Measurements from ENCODE around the gene TTC39B.

Gene TTC39B

DNA sequence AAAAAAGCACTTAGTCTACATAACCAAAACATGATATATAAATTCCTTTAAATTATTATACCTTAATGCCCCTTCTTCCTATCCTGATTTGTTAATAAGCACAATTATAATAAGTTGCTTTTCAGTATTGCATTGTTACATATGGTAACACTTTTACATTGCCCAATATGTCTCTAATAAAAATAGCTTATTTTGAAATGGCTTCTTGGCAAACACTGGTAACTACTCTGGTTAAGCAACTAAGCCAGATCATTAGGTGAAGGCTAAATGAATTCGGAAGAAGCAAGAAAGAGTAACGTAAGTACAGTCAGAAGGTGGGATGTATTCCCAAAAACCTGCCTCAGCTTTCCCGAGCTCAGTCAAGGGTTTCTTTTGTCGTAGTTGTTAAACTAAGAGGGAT is 85.3 kb downstream of the TTC39B start:
- no peak for DNase-seq

- DNase-seq = no peak
Observed at GRCh38 chr9:15220658-15221318, 86.2 kb downstream of the TTC39B start.

DNA sequence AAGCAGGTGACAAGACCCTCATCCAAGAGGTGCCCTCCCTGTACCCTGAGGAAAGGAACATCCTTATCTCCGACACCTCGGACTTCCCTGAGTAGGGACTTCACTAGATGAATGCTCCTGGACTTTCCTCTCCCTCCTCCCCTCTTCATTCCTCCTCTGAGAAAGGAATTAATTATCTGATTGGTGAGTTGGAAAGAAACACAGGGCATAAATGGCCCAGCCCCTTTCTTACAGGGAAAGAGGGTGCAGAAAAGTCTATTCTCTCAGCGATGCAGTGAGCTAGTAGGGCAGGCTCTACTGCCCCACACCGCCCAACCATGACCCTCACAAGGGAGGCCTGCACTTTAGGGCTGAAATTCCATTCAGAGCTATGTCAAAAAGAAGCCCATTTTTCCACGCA is 87.5 kb downstream of the TTC39B start:
- no peak for DNase-seq

GRCh38 chr9:15218994-15219393 is 88.0 kb downstream of the TTC39B start:
- no peak for DNase-seq

- DNase-seq = no peak
Observed at GRCh38 chr9:15213249-15213648, 93.8 kb downstream of the TTC39B start.

DNA sequence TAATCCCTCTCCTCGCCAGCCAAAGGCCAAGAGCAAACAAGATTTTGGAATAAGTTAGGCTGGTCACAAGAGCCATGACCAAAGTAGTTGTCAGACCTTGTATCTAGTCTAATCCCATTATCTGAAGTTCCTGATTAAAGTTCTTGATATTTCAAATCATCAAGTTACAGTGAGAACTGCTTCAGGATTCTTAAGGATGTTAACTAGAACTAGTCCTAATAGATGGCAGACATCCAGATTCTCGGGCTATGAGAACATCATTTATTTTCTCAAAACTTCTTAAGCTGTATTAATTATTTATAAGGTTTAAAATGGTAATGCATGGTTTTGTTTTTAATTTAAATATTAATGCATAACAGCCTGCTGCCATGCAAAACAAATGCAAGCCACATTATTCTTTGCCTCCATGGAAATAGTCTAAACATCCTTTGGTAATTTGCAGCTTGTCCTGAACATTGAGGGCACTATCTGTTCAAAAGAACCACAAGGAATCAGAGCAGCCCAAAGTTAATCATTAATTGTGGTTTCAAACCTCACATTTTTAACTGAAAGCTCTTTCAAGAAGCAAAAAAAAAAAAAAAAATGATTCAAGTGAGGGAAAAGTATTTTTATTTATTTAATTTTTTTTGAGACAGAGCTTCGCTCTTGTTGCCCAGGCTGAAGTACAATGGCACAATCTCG is 95.1 kb downstream of the TTC39B start:
- DNase-seq = no peak

GRCh38 chr9:15211160-15211814 is 95.7 kb downstream of the TTC39B start:
- peak; percentile 44 for DNase-seq

GRCh38 chr9:15206903-15207696 is 99.9 kb downstream of the TTC39B start:
- DNase-seq = no peak

- DNase-seq = no peak
Observed at GRCh38 chr9:15205632-15206420, 101.2 kb downstream of the TTC39B start.

GRCh38 chr9:15203581-15203980 is 103.4 kb downstream of the TTC39B start:
- DNase-seq = no peak

DNA sequence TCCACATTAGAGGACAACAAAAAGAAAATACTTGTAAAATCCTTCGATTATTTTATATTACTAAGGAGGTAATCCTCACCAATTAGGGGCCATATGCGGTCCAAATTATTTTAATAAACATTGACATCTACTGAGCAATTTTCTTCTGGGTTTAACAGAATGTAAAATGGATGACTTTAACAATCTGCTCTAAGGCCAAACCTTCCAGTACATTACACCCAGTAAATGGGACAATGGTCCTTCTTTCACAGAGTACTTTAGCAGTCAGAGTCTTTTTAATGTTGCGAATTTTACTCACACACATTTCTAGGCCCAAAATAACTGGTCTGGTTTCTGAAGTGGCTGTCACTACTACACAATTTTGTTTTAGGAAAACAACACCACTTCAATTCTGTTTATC is 106.9 kb downstream of the TTC39B start:
- no peak for DNase-seq

- DNase-seq = no peak
Observed at GRCh38 chr9:15192856-15193255, 114.2 kb downstream of the TTC39B start.

DNA sequence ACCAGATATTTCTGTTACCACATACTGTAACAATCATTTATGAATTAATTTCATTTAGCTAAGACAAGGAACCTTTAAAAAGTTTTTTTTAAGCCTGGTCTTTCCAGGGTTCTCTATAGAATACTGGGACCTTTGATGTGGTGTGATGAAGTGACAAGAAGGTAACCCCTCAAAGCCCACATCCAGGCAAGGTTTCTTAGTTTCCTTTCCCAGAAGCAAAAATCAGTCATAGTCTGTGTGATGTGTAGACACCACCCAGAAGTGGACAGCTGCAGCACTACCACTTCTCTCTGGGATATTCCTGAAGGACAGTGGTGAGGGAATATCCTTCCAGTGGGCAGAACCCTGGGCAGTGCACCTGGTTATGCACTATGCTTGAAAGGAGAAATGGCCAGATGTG is 115.6 kb downstream of the TTC39B start:
- DNase-seq = no peak

DNA sequence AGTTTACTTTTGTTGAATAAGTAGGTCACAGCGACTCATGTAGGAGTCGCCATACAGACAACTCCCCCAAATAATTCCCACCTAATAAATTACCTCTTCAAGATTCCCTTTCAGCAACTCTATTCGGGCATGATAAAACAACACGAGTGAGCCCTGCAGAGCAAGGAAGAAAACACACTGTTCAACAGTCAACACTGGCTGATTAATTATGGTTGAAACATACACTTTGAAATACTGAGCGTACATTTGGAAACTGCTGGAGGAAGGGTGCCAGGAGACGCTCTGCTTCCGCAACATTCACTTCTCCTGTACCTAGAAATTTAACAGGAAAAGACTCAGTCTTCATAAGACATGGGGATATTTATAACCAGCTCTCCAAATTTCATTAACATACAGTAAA is 117.5 kb downstream of the TTC39B start:
- DNase-seq = no peak

GRCh38 chr9:15187589-15187988 is 119.4 kb downstream of the TTC39B start:
- no peak for DNase-seq

DNA sequence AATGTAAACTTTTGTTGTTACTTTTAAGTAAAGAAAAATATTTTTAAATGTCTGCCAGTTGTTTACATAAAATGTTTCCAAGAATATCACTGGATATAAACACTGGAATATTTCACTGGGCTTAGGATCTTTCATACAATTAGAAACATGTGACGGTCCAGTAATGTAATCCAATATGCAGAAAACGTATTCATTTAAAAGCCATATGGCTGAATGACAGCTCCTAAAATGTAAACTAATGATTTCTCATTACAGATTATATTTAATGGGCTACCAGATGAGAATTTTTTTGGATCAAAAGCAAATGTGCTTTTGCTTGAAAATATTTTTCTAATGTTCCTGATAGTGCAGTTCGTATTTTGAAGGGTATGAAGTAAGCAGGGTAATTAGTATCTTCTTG is 124.3 kb downstream of the TTC39B start:
- no peak for DNase-seq

- DNase-seq = no peak
Observed at GRCh38 chr9:15182101-15182551, 124.9 kb downstream of the TTC39B start.

GRCh38 chr9:15180124-15180523 is 126.9 kb downstream of the TTC39B start:
- no peak for DNase-seq

DNA sequence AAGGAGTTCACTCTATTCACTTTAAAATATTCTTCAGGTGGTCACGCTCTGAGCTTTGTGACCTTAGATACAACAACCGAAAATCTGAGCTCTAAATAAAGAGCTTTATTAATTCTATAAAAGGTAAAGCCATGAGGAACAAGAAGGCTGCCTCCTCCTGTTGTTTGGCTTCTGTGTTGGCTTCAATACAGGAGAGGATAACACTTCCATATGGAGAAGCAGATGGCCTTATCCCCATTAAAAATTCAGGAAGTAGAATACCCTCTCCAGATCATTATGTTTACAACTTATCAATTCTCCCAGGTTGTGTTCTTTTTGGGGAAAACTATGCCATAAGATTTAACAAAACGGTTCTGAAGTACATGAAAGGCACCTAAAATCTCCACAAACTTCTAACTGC is 128.4 kb downstream of the TTC39B start:
- no peak for DNase-seq

DNA sequence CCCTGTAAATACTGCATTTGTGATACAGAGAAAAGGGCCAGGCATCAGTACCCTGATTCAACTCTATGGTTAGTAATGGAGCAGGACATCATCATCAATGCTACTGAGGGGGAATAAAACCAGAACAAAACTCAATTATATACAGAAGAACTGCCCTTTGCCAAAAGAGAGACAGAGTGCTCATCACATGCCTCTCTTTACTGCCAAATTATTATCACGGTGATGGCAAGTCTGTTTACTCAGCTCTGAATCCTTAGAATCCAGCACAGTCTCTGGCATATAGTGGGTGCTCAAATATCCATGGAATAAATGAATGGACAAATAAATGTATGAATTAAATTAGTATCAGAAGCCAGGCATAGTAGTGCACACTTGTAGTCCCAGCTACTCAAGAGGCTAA is 130.2 kb downstream of the TTC39B start:
- no peak for DNase-seq

DNA sequence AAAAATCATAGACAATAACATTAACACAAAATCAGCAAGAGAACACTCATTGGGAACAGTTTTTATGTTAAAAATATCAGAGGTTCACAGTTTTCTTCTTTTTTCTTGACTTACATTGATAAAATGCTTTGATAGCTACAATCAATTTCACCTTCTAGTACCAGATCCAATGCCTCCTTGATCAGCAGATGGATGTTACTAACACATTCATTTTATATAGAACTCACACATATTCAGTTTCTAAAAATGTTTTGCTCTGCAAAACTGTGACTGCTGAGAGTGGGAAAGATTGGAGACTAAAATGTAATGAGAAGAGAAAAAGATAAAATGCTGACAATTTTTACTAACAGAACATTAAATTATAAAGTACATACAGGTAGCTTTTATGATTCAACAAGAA is 143.1 kb downstream of the TTC39B start:
- no peak for DNase-seq

- DNase-seq = no peak
Observed at GRCh38 chr9:15161753-15162152, 145.3 kb downstream of the TTC39B start.

DNA sequence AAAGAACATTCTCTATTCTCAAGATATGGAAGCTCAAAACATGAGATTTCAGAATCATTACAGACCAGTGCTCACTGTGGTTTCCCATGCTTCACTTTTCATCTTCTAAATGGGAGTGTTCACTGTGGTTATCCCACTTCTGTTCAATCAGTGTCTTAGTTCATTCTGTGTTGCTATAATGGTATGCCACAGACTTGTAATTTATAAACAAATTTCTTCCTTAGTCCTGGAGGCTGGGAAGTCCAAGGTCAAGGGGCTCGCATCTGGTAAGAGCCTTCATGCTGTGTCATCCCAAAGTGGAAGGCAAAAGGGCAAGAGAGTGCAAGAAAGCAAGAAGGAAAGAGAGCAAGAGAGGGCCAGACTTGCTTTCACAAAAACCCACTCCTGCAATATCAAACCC is 146.3 kb downstream of the TTC39B start:
- DNase-seq = no peak

All from stimulated activated CD4-positive, alpha-beta T cell treated with anti-CD3 and anti-CD28 coated beads, Interleukin-1b, Interleukin-23, amount 100 ng/mL, for 48 hours (primary cell).